ENCODE data around the gene POU2AF1. TPM values are rescaled to one million over a fixed set of nuclear protein-coding genes. Genes with fewer than 3 reads are reported as not detected.

The POU2AF1 gene
- total and polyA plus RNA-seq, 2 experiments from 2014 or later: not detected

DNA sequence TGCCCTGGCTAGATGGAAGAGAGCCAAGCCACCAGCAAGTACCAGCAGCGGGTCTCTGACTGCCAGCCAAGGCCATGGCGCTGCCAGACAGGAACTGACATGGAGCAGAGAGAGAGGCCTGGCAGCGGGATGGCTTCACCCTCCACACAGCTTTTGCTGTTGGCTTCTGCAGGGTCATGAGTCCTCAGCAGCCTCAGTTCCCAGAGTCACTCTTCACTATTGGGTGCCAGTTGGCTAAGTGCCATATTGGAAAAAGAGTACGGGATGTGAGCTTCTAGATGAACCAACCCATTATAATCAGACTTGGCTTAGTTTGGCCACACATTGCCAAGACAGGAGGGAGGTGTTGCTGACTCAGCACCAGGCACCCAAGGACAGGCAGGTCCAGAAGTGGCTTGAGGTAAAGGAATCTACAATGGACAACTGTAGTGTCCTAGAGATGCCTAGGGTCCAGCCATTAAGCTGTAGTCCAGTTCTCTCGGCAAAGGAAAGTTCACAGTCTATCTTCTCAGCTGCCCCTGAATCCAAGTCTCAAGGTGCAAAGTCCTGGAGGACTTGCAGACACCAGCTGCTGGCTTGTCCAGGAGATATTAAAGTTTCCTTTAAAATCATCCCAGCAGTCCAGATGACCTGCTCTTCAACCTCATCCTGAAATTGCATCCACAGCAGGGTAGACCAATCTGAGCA, 40.7 kb upstream of the POU2AF1 start:
- Histone ChIP-seq H3K4me1 (ENCODE audit: insufficient read depth) (no peaks in the 10 kb centered on the region), H3K4me2 (no peak overlapping the region), H3K36me3 (ENCODE audit: insufficient read depth) (no peaks in the 10 kb centered on the region), H3F3A (replicated peaks; ENCODE audit: low read depth) (no peaks in the 10 kb centered on the region), H3K79me2 (replicated peaks; ENCODE audit: insufficient read depth) (no peaks in the 10 kb centered on the region), H2AFZ (no peak overlapping the region), H3K27me3 (ENCODE audit: insufficient read depth) (no peaks in the 10 kb centered on the region), H3K9me2 (ENCODE audit: insufficient read depth) (peaks cover 12% of the 10 kb centered on the region; the same call in 1 of the 2 replicates), H4K20me1 (replicated peaks; ENCODE audit: insufficient read depth) (no peaks in the 10 kb centered on the region), H3K27ac (ENCODE audit: low read depth) (no peak overlapping the region), H3K4me3 (no peak overlapping the region)
- no peak overlapping the region for H3K27ac Mint-ChIP-seq
- H3K4me1 Mint-ChIP-seq: peaks cover 5% of the 10 kb centered on the region; the same call in 2 of the 3 replicates
- no peaks in the 10 kb centered on the region for H3K36me3 Mint-ChIP-seq (ENCODE audit: low read depth)
- ATAC-seq (no peak), DNase-seq (ENCODE audit: low spot score) (no peak)
- peaks cover 3% of the 10 kb centered on the region for H3K27me3 Mint-ChIP-seq (ENCODE audit: insufficient read depth, low read depth, poor library complexity)
- TF ChIP-seq, protein P1, sequence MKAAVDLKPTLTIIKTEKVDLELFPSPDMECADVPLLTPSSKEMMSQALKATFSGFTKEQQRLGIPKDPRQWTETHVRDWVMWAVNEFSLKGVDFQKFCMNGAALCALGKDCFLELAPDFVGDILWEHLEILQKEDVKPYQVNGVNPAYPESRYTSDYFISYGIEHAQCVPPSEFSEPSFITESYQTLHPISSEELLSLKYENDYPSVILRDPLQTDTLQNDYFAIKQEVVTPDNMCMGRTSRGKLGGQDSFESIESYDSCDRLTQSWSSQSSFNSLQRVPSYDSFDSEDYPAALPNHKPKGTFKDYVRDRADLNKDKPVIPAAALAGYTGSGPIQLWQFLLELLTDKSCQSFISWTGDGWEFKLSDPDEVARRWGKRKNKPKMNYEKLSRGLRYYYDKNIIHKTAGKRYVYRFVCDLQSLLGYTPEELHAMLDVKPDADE (IDR thresholded peaks at IDR 0.05): no peak
- TF ChIP-seq, protein P2, sequence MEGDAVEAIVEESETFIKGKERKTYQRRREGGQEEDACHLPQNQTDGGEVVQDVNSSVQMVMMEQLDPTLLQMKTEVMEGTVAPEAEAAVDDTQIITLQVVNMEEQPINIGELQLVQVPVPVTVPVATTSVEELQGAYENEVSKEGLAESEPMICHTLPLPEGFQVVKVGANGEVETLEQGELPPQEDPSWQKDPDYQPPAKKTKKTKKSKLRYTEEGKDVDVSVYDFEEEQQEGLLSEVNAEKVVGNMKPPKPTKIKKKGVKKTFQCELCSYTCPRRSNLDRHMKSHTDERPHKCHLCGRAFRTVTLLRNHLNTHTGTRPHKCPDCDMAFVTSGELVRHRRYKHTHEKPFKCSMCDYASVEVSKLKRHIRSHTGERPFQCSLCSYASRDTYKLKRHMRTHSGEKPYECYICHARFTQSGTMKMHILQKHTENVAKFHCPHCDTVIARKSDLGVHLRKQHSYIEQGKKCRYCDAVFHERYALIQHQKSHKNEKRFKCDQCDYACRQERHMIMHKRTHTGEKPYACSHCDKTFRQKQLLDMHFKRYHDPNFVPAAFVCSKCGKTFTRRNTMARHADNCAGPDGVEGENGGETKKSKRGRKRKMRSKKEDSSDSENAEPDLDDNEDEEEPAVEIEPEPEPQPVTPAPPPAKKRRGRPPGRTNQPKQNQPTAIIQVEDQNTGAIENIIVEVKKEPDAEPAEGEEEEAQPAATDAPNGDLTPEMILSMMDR (conservative IDR thresholded peaks at IDR 0.05; ENCODE audit: low read depth in 2 of 2): no peak
- TF ChIP-seq NANOG (IDR thresholded peaks at IDR 0.05; ENCODE audit: borderline replicate concordance) (no peak), EZH2 (IDR thresholded peaks at IDR 0.05; ENCODE audit: low read depth, unreplicated experiment) (no peak), CREB1 (CRISPR knock-in tag; IDR thresholded peaks at IDR 0.05; ENCODE audit: low read depth) (no peak), STAT1 (IDR thresholded peaks at IDR 0.05; ENCODE audit: unreplicated experiment) (no peak), ZNF331 (CRISPR knock-in tag; IDR thresholded peaks at IDR 0.05; ENCODE audit: low read depth) (no peak), JUNB (IDR thresholded peaks at IDR 0.05; ENCODE audit: unreplicated experiment) (no peak), EZH2phosphoT487 (IDR thresholded peaks at IDR 0.05; ENCODE audit: unreplicated experiment) (no peak), ZNF114 (CRISPR knock-in tag; IDR thresholded peaks at IDR 0.05) (no peak)
- TF ChIP-seq, protein P3, sequence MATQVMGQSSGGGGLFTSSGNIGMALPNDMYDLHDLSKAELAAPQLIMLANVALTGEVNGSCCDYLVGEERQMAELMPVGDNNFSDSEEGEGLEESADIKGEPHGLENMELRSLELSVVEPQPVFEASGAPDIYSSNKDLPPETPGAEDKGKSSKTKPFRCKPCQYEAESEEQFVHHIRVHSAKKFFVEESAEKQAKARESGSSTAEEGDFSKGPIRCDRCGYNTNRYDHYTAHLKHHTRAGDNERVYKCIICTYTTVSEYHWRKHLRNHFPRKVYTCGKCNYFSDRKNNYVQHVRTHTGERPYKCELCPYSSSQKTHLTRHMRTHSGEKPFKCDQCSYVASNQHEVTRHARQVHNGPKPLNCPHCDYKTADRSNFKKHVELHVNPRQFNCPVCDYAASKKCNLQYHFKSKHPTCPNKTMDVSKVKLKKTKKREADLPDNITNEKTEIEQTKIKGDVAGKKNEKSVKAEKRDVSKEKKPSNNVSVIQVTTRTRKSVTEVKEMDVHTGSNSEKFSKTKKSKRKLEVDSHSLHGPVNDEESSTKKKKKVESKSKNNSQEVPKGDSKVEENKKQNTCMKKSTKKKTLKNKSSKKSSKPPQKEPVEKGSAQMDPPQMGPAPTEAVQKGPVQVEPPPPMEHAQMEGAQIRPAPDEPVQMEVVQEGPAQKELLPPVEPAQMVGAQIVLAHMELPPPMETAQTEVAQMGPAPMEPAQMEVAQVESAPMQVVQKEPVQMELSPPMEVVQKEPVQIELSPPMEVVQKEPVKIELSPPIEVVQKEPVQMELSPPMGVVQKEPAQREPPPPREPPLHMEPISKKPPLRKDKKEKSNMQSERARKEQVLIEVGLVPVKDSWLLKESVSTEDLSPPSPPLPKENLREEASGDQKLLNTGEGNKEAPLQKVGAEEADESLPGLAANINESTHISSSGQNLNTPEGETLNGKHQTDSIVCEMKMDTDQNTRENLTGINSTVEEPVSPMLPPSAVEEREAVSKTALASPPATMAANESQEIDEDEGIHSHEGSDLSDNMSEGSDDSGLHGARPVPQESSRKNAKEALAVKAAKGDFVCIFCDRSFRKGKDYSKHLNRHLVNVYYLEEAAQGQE (IDR thresholded peaks at IDR 0.05; ENCODE audit: unreplicated experiment): no peak
- TF ChIP-seq, protein P4, sequence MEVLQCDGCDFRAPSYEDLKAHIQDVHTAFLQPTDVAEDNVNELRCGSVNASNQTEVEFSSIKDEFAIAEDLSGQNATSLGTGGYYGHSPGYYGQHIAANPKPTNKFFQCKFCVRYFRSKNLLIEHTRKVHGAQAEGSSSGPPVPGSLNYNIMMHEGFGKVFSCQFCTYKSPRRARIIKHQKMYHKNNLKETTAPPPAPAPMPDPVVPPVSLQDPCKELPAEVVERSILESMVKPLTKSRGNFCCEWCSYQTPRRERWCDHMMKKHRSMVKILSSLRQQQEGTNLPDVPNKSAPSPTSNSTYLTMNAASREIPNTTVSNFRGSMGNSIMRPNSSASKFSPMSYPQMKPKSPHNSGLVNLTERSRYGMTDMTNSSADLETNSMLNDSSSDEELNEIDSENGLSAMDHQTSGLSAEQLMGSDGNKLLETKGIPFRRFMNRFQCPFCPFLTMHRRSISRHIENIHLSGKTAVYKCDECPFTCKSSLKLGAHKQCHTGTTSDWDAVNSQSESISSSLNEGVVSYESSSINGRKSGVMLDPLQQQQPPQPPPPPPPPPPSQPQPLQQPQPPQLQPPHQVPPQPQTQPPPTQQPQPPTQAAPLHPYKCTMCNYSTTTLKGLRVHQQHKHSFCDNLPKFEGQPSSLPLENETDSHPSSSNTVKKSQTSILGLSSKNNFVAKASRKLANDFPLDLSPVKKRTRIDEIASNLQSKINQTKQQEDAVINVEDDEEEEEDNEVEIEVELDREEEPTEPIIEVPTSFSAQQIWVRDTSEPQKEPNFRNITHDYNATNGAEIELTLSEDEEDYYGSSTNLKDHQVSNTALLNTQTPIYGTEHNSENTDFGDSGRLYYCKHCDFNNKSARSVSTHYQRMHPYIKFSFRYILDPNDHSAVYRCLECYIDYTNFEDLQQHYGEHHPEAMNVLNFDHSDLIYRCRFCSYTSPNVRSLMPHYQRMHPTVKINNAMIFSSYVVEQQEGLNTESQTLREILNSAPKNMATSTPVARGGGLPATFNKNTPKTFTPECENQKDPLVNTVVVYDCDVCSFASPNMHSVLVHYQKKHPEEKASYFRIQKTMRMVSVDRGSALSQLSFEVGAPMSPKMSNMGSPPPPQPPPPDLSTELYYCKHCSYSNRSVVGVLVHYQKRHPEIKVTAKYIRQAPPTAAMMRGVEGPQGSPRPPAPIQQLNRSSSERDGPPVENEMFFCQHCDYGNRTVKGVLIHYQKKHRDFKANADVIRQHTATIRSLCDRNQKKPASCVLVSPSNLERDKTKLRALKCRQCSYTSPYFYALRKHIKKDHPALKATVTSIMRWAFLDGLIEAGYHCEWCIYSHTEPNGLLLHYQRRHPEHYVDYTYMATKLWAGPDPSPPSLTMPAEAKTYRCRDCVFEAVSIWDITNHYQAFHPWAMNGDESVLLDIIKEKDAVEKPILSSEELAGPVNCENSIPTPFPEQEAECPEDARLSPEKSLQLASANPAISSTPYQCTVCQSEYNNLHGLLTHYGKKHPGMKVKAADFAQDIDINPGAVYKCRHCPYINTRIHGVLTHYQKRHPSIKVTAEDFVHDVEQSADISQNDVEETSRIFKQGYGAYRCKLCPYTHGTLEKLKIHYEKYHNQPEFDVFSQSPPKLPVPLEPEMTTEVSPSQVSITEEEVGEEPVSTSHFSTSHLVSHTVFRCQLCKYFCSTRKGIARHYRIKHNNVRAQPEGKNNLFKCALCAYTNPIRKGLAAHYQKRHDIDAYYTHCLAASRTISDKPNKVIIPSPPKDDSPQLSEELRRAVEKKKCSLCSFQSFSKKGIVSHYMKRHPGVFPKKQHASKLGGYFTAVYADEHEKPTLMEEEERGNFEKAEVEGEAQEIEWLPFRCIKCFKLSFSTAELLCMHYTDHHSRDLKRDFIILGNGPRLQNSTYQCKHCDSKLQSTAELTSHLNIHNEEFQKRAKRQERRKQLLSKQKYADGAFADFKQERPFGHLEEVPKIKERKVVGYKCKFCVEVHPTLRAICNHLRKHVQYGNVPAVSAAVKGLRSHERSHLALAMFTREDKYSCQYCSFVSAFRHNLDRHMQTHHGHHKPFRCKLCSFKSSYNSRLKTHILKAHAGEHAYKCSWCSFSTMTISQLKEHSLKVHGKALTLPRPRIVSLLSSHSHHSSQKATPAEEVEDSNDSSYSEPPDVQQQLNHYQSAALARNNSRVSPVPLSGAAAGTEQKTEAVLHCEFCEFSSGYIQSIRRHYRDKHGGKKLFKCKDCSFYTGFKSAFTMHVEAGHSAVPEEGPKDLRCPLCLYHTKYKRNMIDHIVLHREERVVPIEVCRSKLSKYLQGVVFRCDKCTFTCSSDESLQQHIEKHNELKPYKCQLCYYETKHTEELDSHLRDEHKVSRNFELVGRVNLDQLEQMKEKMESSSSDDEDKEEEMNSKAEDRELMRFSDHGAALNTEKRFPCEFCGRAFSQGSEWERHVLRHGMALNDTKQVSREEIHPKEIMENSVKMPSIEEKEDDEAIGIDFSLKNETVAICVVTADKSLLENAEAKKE (CRISPR knock-in tag; IDR thresholded peaks at IDR 0.05): no peak
- no peak overlapping the region for H3K4me3 Mint-ChIP-seq
- H3K9me3 Mint-ChIP-seq: no peaks in the 10 kb centered on the region

Data from GM23338 (cell line).